Measurements from ENCODE around the gene CHCHD6.

The CHCHD6 gene

DNA sequence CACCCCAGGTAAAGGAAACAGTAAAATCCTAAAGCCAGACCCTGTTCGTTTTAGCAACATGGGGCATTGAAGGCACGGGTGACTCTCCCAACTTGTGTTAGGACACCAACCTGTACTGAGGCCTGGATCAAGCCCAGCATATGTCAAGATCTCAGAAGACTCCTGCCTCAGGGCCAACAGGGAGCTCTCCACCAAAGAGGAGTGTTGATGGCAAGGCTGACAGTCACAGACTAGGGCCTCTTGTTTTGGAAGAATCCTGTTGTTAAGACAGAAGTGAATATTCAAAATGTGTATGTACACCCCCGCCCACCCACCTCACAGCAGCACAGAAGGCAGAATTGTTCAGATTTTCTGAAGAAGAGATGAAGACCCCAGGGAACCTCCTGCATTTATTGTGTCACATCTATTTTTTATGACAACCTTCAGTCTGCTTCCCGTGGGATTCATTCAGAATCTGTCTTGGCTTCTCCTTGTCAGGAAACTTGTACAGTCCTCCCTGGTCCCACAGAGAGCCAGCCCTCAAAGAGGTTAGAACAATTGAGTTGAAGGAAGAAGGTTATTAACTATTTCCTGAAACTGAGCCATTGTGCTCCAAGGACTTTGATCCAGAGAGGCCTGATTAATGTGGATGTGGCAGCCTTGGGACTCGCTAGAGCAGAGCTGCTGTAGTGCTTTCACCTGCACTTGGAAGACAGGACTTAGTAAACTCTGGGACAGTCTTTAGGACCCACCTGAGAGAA lies 217.2 kb downstream of the CHCHD6 start:
- TF ChIP-seq SIN3A (IDR thresholded peaks at IDR 0.05; ENCODE audit: borderline replicate concordance, insufficient read depth, low read length) (no peak), TAF1 (IDR thresholded peaks at IDR 0.05; ENCODE audit: borderline replicate concordance, insufficient read depth, low read length) (no peak), POLR2AphosphoS5 (IDR thresholded peaks at IDR 0.05; ENCODE audit: low read depth, low read length) (no peak), FOXP2 (optimal IDR thresholded peaks at IDR 0.05; ENCODE audit: borderline replicate concordance, extremely low read depth, extremely low read length, insufficient read depth) (no peak)
- TF ChIP-seq, protein P1, sequence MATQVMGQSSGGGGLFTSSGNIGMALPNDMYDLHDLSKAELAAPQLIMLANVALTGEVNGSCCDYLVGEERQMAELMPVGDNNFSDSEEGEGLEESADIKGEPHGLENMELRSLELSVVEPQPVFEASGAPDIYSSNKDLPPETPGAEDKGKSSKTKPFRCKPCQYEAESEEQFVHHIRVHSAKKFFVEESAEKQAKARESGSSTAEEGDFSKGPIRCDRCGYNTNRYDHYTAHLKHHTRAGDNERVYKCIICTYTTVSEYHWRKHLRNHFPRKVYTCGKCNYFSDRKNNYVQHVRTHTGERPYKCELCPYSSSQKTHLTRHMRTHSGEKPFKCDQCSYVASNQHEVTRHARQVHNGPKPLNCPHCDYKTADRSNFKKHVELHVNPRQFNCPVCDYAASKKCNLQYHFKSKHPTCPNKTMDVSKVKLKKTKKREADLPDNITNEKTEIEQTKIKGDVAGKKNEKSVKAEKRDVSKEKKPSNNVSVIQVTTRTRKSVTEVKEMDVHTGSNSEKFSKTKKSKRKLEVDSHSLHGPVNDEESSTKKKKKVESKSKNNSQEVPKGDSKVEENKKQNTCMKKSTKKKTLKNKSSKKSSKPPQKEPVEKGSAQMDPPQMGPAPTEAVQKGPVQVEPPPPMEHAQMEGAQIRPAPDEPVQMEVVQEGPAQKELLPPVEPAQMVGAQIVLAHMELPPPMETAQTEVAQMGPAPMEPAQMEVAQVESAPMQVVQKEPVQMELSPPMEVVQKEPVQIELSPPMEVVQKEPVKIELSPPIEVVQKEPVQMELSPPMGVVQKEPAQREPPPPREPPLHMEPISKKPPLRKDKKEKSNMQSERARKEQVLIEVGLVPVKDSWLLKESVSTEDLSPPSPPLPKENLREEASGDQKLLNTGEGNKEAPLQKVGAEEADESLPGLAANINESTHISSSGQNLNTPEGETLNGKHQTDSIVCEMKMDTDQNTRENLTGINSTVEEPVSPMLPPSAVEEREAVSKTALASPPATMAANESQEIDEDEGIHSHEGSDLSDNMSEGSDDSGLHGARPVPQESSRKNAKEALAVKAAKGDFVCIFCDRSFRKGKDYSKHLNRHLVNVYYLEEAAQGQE (IDR thresholded peaks at IDR 0.05; ENCODE audit: insufficient read depth in 1 of 2, low read depth in 2 of 2, low read length in 2 of 2): no peak

DNA sequence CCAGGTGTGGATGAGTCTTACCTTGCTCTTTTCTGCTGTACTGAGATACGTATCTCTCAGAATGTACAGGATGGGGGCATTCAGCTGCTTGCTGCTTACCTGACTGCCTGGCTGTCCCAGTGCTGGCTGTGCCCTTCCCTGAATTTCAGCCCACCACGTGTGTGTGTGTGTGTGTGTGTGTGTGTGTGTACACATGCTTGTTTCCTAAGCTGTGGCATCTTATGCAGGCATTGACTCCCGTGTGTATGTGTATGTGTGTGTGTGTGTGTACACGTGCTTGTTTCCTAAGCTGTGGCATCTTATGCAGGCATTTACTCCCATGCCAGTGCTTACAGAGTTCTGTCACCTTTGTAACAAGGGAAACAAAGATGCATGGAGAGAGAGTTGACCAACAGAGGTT lies 218.4 kb downstream of the CHCHD6 start:
- TF ChIP-seq, protein P1 (IDR thresholded peaks at IDR 0.05; ENCODE audit: insufficient read depth in 1 of 2, low read depth in 2 of 2, low read length in 2 of 2): no peak
- TF ChIP-seq POLR2AphosphoS5 (IDR thresholded peaks at IDR 0.05; ENCODE audit: low read depth, low read length) (no peak), FOXP2 (optimal IDR thresholded peaks at IDR 0.05; ENCODE audit: borderline replicate concordance, extremely low read depth, extremely low read length, insufficient read depth) (no peak), SIN3A (IDR thresholded peaks at IDR 0.05; ENCODE audit: borderline replicate concordance, insufficient read depth, low read length) (no peak), TAF1 (IDR thresholded peaks at IDR 0.05; ENCODE audit: borderline replicate concordance, insufficient read depth, low read length) (no peak)

DNA sequence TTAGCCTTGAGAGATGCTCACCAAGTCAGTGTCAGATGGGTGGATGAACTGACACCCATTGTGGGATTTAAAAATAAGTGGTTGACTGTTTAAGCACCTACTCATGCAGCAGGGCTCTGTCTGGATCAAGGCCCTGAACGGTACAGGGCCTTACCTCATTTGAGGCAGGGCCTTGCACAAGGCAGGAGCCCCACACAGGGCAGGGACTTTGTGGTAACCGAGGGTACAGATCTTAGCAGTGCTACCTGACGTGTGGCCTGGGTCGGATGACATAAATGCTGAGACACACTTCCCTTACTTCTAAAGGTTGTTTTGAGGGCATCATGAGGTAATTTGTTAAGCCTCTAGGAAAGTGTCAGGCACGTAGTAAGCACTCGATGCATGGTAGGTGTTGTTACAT lies 219.4 kb downstream of the CHCHD6 start:
- TF ChIP-seq POLR2AphosphoS5 (IDR thresholded peaks at IDR 0.05; ENCODE audit: low read depth, low read length): no peak

DNA sequence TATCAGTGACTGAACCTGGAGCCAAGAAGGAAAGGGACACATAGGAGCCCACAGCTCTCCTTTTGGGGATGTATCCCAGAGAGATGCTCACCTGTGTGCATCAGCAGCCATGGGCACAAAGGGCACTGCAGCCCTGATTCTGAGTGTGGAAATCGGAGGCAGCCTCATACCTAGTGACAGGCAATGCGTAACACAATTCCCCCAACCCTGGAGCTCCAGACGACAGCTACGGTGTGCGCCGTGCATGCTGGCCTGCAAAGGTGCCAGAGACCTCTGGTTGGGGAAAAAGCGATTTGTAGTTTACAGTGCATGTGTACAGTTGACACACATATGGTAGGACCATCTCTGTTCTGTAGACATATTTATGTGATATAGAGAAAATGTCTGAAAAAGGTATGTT lies 219.9 kb downstream of the CHCHD6 start:
- TF ChIP-seq FOXP2 (optimal IDR thresholded peaks at IDR 0.05; ENCODE audit: borderline replicate concordance, extremely low read depth, extremely low read length, insufficient read depth): no peak
- no peak for TF ChIP-seq TAF1 (IDR thresholded peaks at IDR 0.05; ENCODE audit: borderline replicate concordance, insufficient read depth, low read length)
- TF ChIP-seq POLR2AphosphoS5 (IDR thresholded peaks at IDR 0.05; ENCODE audit: low read depth, low read length): no peak
- TF ChIP-seq, protein P1 (IDR thresholded peaks at IDR 0.05; ENCODE audit: insufficient read depth in 1 of 2, low read depth in 2 of 2, low read length in 2 of 2): no peak
- TF ChIP-seq SIN3A (IDR thresholded peaks at IDR 0.05; ENCODE audit: borderline replicate concordance, insufficient read depth, low read length): no peak

DNA sequence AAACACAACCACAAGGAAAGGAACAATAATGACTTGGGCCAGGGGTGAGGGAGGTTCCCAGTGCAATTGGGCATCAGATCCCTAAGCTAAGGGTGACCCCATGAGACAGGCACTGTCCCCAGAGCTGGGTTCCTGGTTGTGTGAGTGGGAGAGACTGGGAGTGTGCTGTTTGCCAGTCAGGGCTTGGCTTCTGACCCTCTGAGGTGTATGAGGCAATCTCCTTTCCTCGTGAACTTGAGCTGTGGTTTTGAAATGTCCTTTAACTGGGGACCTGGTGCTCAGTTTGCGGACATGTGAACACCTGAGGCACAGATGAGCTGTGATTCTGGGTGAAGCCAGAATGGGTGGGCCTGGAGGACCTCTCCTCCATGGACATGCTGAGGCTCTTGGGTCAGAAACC lies 220.4 kb downstream of the CHCHD6 start:
- TF ChIP-seq POLR2AphosphoS5 (IDR thresholded peaks at IDR 0.05; ENCODE audit: low read depth, low read length) (no peak), TAF1 (IDR thresholded peaks at IDR 0.05; ENCODE audit: borderline replicate concordance, insufficient read depth, low read length) (no peak), FOXP2 (optimal IDR thresholded peaks at IDR 0.05; ENCODE audit: borderline replicate concordance, extremely low read depth, extremely low read length, insufficient read depth) (no peak), SIN3A (IDR thresholded peaks at IDR 0.05; ENCODE audit: borderline replicate concordance, insufficient read depth, low read length) (no peak)
- TF ChIP-seq, protein P1 (IDR thresholded peaks at IDR 0.05; ENCODE audit: insufficient read depth in 1 of 2, low read depth in 2 of 2, low read length in 2 of 2): no peak
